NCI-H774 (cell line): ENCODE measurements around the gene ARPC3.
"Not testable (repeated sequence)": the region's sequence is repeated elsewhere in the genome, so short reads cannot be mapped to it uniquely, and the experiment has no call there.

Experiments used
- DNase-seq: peaks from one replicate; lab custom pipeline; 2025; lab: John Stamatoyannopoulos, UW

The ARPC3 gene

GRCh38 chr12:110449799-110450497, at the start of gene ARPC3:
Gene ARPC3, minus strand, starts transcription at chr12:110450337. Its CDS starts 77 bp downstream, at chr12:110450260.
- peak; percentile 97 for DNase-seq

GRCh38 chr12:110498984-110499706, 49.0 kb upstream of the ARPC3 start:
- no peak for DNase-seq

GRCh38 chr12:110475426-110475825, 25.3 kb upstream of the ARPC3 start:
- DNase-seq, result no peak

GRCh38 chr12:110468214-110469048, 18.3 kb upstream of the ARPC3 start, which contains the start of the genes FAM216A and GPN3:
Gene FAM216A, plus strand, starts transcription at chr12:110468845. Its CDS starts 31 bp downstream, at chr12:110468876.
Gene GPN3, minus strand, starts transcription at chr12:110468257. Its CDS starts 54 bp downstream, at chr12:110468203.
- peak; percentile 99 for DNase-seq

- no peak for DNase-seq
Measured at GRCh38 chr12:110467847-110468213, 17.7 kb upstream of the ARPC3 start.

- DNase-seq, result no peak
Measured at GRCh38 chr12:110466791-110467190, 16.7 kb upstream of the ARPC3 start.

GRCh38 chr12:110465765-110466164, 15.6 kb upstream of the ARPC3 start:
- not testable (repeated sequence) for DNase-seq

- no peak for DNase-seq
Measured at GRCh38 chr12:110465024-110465423, 14.9 kb upstream of the ARPC3 start.

- DNase-seq, result not testable (repeated sequence)
Measured at GRCh38 chr12:110461189-110461588, 11.1 kb upstream of the ARPC3 start.

GRCh38 chr12:110458756-110459155, 8.6 kb upstream of the ARPC3 start:
- no peak for DNase-seq

- DNase-seq, result no peak
Measured at GRCh38 chr12:110453569-110454296, 3.6 kb upstream of the ARPC3 start.

GRCh38 chr12:110451263-110451662, 1.1 kb upstream of the ARPC3 start:
- DNase-seq, result no peak

- DNase-seq, result no peak
Measured at GRCh38 chr12:110444455-110444854, 5.7 kb downstream of the ARPC3 start.

- DNase-seq, result no peak
Measured at GRCh38 chr12:110436231-110436630, 13.9 kb downstream of the ARPC3 start.

- no peak for DNase-seq
Measured at GRCh38 chr12:110431957-110432587, 18.1 kb downstream of the ARPC3 start.

- not testable (repeated sequence) for DNase-seq
Measured at GRCh38 chr12:110429676-110430075, 20.5 kb downstream of the ARPC3 start.

GRCh38 chr12:110426406-110426805, 23.7 kb downstream of the ARPC3 start:
- no peak for DNase-seq

- no peak for DNase-seq
Measured at GRCh38 chr12:110424237-110424636, 25.9 kb downstream of the ARPC3 start.

GRCh38 chr12:110421701-110422100, 28.4 kb downstream of the ARPC3 start:
- DNase-seq, result no peak

GRCh38 chr12:110421159-110421661, 28.9 kb downstream of the ARPC3 start:
- DNase-seq, result no peak

- not testable (repeated sequence) for DNase-seq
Measured at GRCh38 chr12:110420644-110421043, 29.5 kb downstream of the ARPC3 start.
